ENCODE measurements around the gene TNFRSF14. TPM values are rescaled to one million over a fixed set of nuclear protein-coding genes. Genes with fewer than 3 reads are reported as not detected.
A peak's percentile ranks its signal among the peaks of the same experiment; 100 is the strongest.

Gene TNFRSF14
- total RNA-seq, 1 donor from 2014 or later, result 0.61 TPM

DNA sequence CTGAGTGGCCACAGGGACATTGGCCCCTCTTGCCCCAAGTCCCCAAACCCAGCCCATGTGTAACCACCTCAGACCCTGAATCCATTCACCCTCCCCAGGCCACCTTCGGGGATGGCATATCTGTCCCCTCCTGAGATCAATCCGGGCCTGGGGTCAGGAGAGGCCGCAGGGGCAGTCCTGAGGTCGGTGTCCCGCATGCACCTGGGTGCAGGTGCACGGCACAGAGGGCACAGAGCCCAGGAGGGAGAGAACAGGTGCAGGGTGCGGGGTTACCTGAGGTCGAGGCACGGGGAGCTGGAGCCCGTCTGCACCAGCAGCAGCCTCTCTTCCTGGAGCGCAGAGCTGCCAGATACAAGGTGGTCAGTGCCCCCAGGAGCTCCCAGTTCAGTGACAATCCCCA is 46.6 kb upstream of the TNFRSF14 start:
- no peaks in the 10 kb centered on the region for H3K9me3 Mint-ChIP-seq
- H3K36me3 Mint-ChIP-seq (ENCODE audit: low read depth), result peaks cover 2% of the 10 kb centered on the region
- TF ChIP-seq, protein P1, sequence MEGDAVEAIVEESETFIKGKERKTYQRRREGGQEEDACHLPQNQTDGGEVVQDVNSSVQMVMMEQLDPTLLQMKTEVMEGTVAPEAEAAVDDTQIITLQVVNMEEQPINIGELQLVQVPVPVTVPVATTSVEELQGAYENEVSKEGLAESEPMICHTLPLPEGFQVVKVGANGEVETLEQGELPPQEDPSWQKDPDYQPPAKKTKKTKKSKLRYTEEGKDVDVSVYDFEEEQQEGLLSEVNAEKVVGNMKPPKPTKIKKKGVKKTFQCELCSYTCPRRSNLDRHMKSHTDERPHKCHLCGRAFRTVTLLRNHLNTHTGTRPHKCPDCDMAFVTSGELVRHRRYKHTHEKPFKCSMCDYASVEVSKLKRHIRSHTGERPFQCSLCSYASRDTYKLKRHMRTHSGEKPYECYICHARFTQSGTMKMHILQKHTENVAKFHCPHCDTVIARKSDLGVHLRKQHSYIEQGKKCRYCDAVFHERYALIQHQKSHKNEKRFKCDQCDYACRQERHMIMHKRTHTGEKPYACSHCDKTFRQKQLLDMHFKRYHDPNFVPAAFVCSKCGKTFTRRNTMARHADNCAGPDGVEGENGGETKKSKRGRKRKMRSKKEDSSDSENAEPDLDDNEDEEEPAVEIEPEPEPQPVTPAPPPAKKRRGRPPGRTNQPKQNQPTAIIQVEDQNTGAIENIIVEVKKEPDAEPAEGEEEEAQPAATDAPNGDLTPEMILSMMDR (conservative IDR thresholded peaks at IDR 0.05), result no peak
- H3K27me3 Mint-ChIP-seq (ENCODE audit: low read depth), result no peaks in the 10 kb centered on the region
- no peaks in the 10 kb centered on the region for H3K4me1 Mint-ChIP-seq
- H3K4me3 Mint-ChIP-seq, result no peak overlapping the region
- no peak overlapping the region for H3K27ac Mint-ChIP-seq (ENCODE audit: unreplicated experiment)
- DNase-seq (ENCODE audit: low read depth, low spot score), result no peak

DNA sequence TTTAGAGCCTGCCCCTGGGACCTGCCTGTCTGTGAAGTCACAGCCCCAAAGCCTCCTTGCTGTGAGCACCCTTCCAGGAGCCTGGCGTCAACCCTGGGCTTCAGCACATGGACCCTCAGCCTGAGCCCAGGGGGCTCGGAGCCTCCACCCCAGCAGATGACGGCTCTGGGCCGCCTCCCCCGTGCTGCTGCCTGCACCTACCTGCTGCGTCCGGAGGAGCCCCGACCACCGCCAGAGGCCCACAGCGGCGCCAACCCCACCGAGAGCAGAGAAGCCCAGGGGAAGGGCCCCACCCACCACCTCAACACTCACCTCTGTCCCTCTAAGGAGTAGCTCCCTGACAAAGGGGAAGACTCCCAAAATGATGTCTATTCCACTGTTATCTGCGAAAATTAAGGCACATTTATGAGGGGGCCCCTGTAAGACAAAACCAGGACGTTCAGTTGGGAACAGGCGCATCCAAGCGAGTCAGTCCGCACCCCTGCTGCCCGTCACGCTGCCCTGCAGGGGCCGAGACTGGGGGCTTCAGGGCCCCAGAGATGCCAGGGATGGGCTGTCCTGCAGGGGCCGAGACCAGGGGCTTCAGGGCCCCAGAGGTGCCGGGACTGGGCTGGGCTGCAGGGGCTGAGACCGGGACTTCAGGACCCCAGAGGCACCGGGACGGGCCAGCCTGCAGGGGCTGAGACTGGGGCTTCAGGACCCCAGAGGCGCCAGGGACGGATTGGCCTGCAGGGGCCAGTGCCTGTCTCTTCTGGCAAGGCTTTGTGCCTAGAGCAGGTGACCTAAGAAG is 45.6 kb upstream of the TNFRSF14 start:
- no peaks in the 10 kb centered on the region for H3K4me1 Mint-ChIP-seq
- DNase-seq (ENCODE audit: low read depth, low spot score), result no peak
- TF ChIP-seq, protein P1 (conservative IDR thresholded peaks at IDR 0.05), result no peak
- H3K4me3 Mint-ChIP-seq, result no peak overlapping the region
- H3K36me3 Mint-ChIP-seq (ENCODE audit: low read depth), result peaks cover 2% of the 10 kb centered on the region
- H3K9me3 Mint-ChIP-seq, result no peaks in the 10 kb centered on the region
- no peak overlapping the region for H3K27ac Mint-ChIP-seq (ENCODE audit: unreplicated experiment)
- no peaks in the 10 kb centered on the region for H3K27me3 Mint-ChIP-seq (ENCODE audit: low read depth)

DNA sequence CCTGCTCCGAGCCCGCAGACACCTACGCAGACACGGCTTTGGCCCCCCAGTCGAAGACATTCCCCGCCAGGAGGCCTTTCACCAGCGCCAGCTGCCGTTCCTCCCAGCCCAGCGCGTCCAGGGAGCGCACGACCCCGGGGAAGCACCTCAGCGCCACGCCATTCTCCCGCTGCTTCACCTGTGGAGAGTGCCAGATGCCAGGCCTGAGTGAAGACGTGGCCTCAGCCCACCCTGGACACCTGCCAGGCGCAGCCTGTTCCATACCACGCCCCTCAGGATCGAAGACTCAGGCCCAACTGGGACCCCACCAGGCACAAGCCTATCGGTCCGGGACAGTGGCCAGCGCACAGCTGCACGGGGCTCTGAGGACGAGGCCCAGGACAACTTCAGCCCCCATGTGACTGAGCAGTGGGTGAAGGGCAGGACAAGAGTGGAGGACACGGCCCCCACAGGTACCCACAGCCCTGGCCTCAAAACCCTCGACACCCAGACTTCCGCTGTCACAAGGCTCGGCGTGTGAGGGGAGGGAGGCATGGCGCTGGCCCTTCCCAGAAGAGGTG is 43.2 kb upstream of the TNFRSF14 start:
- DNase-seq (ENCODE audit: low read depth, low spot score), result no peak
- Mint-ChIP-seq H3K4me1 (no peaks in the 10 kb centered on the region), H3K27ac (ENCODE audit: unreplicated experiment) (no peak overlapping the region), H3K9me3 (no peaks in the 10 kb centered on the region), H3K36me3 (ENCODE audit: low read depth) (peaks cover 2% of the 10 kb centered on the region), H3K4me3 (no peak overlapping the region), H3K27me3 (ENCODE audit: low read depth) (no peaks in the 10 kb centered on the region)
- TF ChIP-seq, protein P1 (conservative IDR thresholded peaks at IDR 0.05), result no peak

DNA sequence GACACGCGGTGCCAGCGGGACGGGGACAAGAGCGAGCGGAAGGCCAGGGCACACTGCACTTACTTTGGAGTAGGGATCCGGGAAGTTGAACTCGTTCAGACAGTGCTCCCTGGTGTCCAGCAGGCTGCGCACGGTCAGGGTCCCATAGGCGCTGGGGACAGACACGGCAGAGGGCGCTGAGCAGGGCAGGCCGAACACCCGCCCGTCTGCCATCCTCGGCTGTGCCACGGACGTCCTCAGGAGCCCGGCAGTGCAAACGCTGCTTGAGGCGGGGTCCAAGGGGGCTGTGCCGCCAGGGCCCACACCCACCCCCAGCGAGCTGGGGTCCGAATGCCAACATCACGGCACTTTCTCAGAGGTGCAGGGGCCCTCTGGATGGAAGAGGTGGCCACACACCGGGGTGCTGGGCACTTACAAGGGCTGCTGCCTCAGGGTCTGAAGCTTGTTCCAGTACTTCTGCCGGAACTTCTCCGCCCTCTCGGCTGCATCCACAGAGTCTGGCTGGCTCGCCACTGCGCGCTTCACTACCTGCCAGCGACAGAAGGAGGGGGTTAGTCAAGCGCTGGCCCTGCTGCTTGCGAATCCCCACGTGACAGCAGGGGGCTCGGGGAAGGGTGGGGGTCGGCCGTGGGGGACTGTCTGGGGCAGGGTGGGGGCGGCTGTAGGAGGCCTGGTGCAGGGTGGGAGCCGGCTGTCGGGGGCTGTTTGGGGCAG is 42.1 kb upstream of the TNFRSF14 start:
- Mint-ChIP-seq H3K27ac (ENCODE audit: unreplicated experiment) (no peak overlapping the region), H3K4me1 (no peaks in the 10 kb centered on the region), H3K4me3 (no peak overlapping the region), H3K36me3 (ENCODE audit: low read depth) (no peaks in the 10 kb centered on the region), H3K27me3 (ENCODE audit: low read depth) (no peaks in the 10 kb centered on the region), H3K9me3 (no peaks in the 10 kb centered on the region)
- TF ChIP-seq, protein P1 (conservative IDR thresholded peaks at IDR 0.05), result no peak
- DNase-seq (ENCODE audit: low read depth, low spot score), result no peak

DNA sequence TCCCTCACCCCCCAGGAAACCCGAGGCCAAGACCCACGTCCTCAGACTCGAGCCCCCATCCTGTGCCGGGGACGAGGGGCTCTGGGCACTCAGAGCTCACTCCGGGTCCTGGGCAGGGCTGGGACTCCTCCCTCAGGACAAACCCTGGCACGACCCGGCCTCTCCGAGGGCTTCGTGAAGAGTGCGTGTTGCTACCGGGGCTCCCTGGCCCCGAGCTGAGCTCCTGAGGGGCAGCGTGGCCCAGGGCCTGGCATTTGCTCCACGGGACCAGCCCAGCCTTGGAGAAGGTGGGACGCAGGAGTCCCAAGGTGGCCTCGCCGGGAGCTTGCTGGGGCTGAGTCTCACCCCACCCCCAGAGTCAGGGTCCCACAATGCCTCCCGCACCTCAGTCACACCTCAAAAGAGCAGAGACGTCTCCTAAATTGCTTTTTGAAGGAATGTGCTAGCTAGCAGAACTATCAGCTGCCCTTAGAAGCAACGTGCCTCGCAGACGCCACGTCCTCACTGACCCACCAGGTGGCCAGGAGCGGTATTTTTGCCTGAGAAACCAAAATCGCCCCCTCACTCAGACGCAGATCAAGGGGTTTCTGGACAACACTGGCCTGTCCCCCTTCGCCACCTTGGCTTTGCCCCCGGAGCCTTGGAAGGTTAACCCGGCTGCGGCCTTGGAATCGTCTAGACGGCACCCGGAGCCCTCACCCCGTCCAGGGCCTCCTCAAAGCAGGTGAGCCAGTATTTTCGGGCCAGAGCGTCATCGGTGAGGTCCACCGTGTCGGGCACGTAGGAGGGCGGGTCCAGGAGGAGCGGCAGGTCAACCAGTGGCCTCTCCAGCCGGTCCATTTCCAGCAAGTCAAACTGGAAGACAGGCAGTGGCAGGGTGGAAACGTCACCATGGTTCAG is 41.1 kb upstream of the TNFRSF14 start:
- Mint-ChIP-seq H3K36me3 (ENCODE audit: low read depth) (no peaks in the 10 kb centered on the region), H3K27me3 (ENCODE audit: low read depth) (no peaks in the 10 kb centered on the region), H3K4me3 (peak overlapping the region; percentile 15), H3K9me3 (no peaks in the 10 kb centered on the region), H3K4me1 (no peaks in the 10 kb centered on the region), H3K27ac (ENCODE audit: unreplicated experiment) (no peak overlapping the region)
- TF ChIP-seq, protein P1 (conservative IDR thresholded peaks at IDR 0.05), result peak; percentile 44
- no peak for DNase-seq (ENCODE audit: low read depth, low spot score)
